Breast epithelium (tissue), 3 donors: ENCODE measurements around the gene COL5A1.

Experiments
- POLR2A ChIP-seq: fragments of 450-650 bp; IDR thresholded peaks from one replicate; pipeline ENCODE4 v1.6.1; 2016; ENCODE audit warnings: antibody characterized with exemption, mild to moderate bottlenecking, moderate library complexity
- POLR2AphosphoS5 ChIP-seq, 3 donors: sonication (generic); formaldehyde crosslinking; IDR thresholded peaks; one replicate each; pipeline ENCODE4 v1.6.1; 2017; ENCODE audit warnings: antibody characterized with exemption in 3 of 3
- TF ChIP-seq, protein P1 (sequence below), 3 donors: fragments of 450-650 bp; IDR thresholded peaks; one replicate each; pipeline ENCODE4 v1.5.1; 2016 to 2017; ENCODE audit warnings: antibody characterized with exemption in 3 of 3, mild to moderate bottlenecking in 3 of 3, moderate library complexity in 3 of 3

DNA sequence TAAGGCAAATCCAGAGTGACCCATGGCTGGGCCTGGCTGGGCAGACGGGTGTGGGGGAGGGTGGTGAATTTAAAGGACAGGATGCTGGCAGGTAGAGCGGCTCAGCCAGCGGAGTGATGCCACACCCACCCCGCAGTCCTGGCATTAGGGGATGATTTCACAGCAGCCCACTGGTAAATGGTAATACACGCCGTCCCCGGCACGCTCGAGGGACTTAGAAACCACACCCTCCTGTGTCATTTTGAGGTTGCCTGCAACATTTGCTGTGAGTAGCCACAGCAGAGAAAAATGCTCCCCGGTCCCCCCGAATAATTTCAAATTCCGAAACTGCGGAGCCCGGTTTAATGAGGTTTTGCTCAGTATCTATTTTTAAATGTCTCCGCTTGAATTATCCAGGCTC lies 167.7 kb downstream of the COL5A1 start:
- TF ChIP-seq, protein P1, sequence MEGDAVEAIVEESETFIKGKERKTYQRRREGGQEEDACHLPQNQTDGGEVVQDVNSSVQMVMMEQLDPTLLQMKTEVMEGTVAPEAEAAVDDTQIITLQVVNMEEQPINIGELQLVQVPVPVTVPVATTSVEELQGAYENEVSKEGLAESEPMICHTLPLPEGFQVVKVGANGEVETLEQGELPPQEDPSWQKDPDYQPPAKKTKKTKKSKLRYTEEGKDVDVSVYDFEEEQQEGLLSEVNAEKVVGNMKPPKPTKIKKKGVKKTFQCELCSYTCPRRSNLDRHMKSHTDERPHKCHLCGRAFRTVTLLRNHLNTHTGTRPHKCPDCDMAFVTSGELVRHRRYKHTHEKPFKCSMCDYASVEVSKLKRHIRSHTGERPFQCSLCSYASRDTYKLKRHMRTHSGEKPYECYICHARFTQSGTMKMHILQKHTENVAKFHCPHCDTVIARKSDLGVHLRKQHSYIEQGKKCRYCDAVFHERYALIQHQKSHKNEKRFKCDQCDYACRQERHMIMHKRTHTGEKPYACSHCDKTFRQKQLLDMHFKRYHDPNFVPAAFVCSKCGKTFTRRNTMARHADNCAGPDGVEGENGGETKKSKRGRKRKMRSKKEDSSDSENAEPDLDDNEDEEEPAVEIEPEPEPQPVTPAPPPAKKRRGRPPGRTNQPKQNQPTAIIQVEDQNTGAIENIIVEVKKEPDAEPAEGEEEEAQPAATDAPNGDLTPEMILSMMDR (IDR thresholded peaks at IDR 0.05), result no peak
- TF ChIP-seq POLR2AphosphoS5 (IDR thresholded peaks at IDR 0.05) (no peak), POLR2A (no peak)
